ENCODE results near the gene TEKT3. TPM values are rescaled to one million over a fixed set of nuclear protein-coding genes. Genes with fewer than 3 reads are reported as not detected.

Gene TEKT3
- total RNA-seq, 1 donor from 2014 or later: not detected

DNA sequence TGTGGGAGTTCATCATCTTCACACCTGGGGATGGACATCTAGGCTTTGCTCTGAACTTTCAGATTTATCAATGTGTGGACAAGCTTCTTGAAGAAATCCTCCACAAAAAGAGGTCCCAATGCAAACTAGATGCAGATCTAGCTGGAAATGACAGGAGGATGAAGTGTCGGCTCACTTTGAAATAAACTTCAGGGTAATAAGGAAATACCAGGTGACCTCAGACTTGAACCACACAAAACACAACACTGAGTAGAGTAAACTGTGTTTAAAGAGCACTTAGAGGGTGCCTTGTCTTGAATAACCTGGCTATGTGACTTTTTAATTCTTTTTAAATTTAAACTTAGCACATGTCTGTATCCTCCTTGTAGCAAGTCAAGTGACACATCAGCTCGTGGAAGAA is 27.2 kb upstream of the TEKT3 start:
- intact Hi-C loops (cut with micrococcal nuclease): no loop called here
- no peak for DNase-seq (ENCODE audit: low spot score)
- H3K4me3 Mint-ChIP-seq: no peak overlapping the region

GRCh38 chr17:15366026-15366425 is 24.6 kb upstream of the TEKT3 start:
- no peak overlapping the region for H3K27ac Mint-ChIP-seq
- peaks cover 2% of the 10 kb centered on the region for H3K27me3 Mint-ChIP-seq (ENCODE audit: insufficient read depth)
- intact Hi-C loops (cut with micrococcal nuclease): no loop called here

More for the DNA sequence above, 27.2 kb upstream of the TEKT3 start:
- Mint-ChIP-seq H3K27me3 (ENCODE audit: insufficient read depth) (peaks cover 4% of the 10 kb centered on the region), H3K27ac (no peak overlapping the region), H3K4me1 (ENCODE audit: low read depth) (no peaks in the 10 kb centered on the region), H3K9me3 (no peaks in the 10 kb centered on the region), H3K36me3 (ENCODE audit: low read depth) (no peaks in the 10 kb centered on the region)

GRCh38 chr17:15364615-15365014 is 23.2 kb upstream of the TEKT3 start:
- intact Hi-C loops (cut with micrococcal nuclease): no loop called here
- Mint-ChIP-seq H3K9me3 (no peaks in the 10 kb centered on the region), H3K27ac (no peak overlapping the region), H3K4me3 (no peak overlapping the region), H3K36me3 (ENCODE audit: low read depth) (no peaks in the 10 kb centered on the region), H3K4me1 (ENCODE audit: low read depth) (no peaks in the 10 kb centered on the region), H3K27me3 (ENCODE audit: insufficient read depth) (no peaks in the 10 kb centered on the region)
- DNase-seq (ENCODE audit: low spot score): no peak

More at GRCh38 chr17:15366026-15366425, 24.6 kb upstream of the TEKT3 start:
- no peak for DNase-seq (ENCODE audit: low spot score)
- Mint-ChIP-seq H3K36me3 (ENCODE audit: low read depth) (no peaks in the 10 kb centered on the region), H3K9me3 (no peaks in the 10 kb centered on the region), H3K4me1 (ENCODE audit: low read depth) (no peaks in the 10 kb centered on the region), H3K4me3 (no peak overlapping the region)

DNA sequence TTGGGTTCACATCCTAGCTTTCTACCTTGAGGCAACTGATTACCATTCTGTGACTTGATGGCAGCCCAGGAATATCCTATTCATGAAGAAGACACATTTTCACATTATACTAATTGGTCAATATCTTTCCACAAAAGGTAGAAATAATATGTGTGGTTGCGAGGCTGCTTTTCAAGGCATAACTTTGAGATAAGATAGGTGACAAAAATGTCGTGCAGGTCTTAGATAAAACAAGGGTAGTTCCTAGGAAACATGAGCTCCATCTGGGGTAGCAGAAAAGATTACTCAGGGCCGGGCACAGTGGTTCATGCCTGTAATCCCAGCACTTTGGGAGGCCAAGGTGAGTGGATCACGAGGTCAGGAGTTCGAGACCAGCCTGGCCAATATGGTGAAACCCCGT is 22.3 kb upstream of the TEKT3 start:
- no peaks in the 10 kb centered on the region for H3K4me1 Mint-ChIP-seq (ENCODE audit: low read depth)
- no peak overlapping the region for H3K27ac Mint-ChIP-seq
- intact Hi-C loops (cut with micrococcal nuclease): no loop called here
- H3K9me3 Mint-ChIP-seq: no peaks in the 10 kb centered on the region
- no peaks in the 10 kb centered on the region for H3K27me3 Mint-ChIP-seq (ENCODE audit: insufficient read depth)
- no peak overlapping the region for H3K4me3 Mint-ChIP-seq
- DNase-seq (ENCODE audit: low spot score): no peak
- H3K36me3 Mint-ChIP-seq (ENCODE audit: low read depth): no peaks in the 10 kb centered on the region

DNA sequence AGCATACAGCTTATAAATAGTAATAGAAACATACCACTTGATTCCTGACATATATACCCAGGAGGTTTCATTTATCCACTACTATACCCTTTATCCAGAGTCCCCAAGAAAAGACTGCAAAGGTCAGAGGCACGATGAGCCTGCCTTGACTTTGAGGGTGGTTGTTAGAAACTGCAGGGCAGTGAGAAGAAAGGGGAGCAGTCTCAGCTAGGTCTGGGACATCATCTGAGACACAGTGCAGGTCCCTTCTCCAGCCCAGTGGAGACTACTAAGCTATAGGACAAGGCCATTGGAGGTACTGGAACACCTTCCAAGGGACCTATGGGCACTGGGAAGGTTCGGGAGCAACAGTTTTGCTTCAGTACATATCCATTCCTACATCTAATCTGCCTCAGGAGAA is 20.2 kb upstream of the TEKT3 start:
- Mint-ChIP-seq H3K9me3 (no peaks in the 10 kb centered on the region), H3K4me1 (ENCODE audit: low read depth) (no peaks in the 10 kb centered on the region), H3K27ac (no peak overlapping the region), H3K4me3 (no peak overlapping the region), H3K36me3 (ENCODE audit: low read depth) (no peaks in the 10 kb centered on the region), H3K27me3 (ENCODE audit: insufficient read depth) (peaks cover 2% of the 10 kb centered on the region)
- no peak for DNase-seq (ENCODE audit: low spot score)
- intact Hi-C loops (cut with micrococcal nuclease): no loop called here

DNA sequence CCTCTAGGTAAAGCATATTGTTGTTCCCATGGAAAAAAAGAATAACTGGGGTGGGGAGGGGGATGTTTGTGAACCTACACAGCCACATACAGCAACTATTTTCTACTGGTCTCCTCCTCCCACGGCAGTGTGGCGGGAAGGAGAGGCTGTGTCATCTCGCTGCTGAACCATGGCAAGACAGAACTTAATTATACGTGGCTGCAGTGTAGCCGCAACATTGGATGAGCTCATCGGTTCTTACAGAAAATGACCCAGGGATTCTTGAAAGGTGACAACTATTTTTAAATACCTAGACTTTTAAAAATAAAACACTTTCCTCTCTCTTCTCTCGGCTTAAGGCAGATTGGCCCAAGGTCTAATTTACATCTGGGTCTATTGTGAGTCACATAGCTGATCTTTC is 19.8 kb upstream of the TEKT3 start:
- no peak for DNase-seq (ENCODE audit: low spot score)
- Mint-ChIP-seq H3K36me3 (ENCODE audit: low read depth) (no peaks in the 10 kb centered on the region), H3K9me3 (no peaks in the 10 kb centered on the region), H3K27me3 (ENCODE audit: insufficient read depth) (peaks cover 2% of the 10 kb centered on the region), H3K4me3 (no peak overlapping the region), H3K27ac (no peak overlapping the region), H3K4me1 (ENCODE audit: low read depth) (no peaks in the 10 kb centered on the region)
- intact Hi-C loops (cut with micrococcal nuclease): no loop called here

DNA sequence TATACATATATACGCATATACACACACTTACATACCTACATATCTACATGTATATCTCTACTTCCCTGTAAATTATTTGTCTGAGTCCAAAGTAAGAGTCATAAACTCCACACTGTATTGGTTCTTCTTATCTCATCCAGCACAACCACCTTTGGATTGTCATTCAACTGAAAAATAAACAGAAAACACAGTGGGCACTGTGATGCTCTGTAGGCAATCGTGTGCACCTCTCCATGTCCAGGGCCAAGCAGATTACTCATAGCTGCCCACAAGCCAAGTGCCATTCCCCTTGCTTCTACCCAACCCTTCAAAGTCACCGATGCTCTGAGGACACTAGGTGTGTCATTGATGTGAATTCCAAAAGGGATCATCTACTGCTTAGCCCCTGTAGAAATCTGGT is 12.9 kb upstream of the TEKT3 start:
- intact Hi-C loops (cut with micrococcal nuclease): no loop called here
- Mint-ChIP-seq H3K36me3 (ENCODE audit: low read depth) (no peaks in the 10 kb centered on the region), H3K4me3 (no peak overlapping the region), H3K27me3 (ENCODE audit: insufficient read depth) (peaks cover 2% of the 10 kb centered on the region), H3K9me3 (no peaks in the 10 kb centered on the region), H3K4me1 (ENCODE audit: low read depth) (no peaks in the 10 kb centered on the region), H3K27ac (no peak overlapping the region)
- no peak for DNase-seq (ENCODE audit: low spot score)

GRCh38 chr17:15351925-15352324 is 10.5 kb upstream of the TEKT3 start:
- Mint-ChIP-seq H3K4me3 (no peak overlapping the region), H3K4me1 (ENCODE audit: low read depth) (no peaks in the 10 kb centered on the region), H3K9me3 (no peaks in the 10 kb centered on the region), H3K27ac (no peak overlapping the region), H3K27me3 (ENCODE audit: insufficient read depth) (peaks cover 2% of the 10 kb centered on the region), H3K36me3 (ENCODE audit: low read depth) (no peaks in the 10 kb centered on the region)
- intact Hi-C loops (cut with micrococcal nuclease): no loop called here
- no peak for DNase-seq (ENCODE audit: low spot score)

DNA sequence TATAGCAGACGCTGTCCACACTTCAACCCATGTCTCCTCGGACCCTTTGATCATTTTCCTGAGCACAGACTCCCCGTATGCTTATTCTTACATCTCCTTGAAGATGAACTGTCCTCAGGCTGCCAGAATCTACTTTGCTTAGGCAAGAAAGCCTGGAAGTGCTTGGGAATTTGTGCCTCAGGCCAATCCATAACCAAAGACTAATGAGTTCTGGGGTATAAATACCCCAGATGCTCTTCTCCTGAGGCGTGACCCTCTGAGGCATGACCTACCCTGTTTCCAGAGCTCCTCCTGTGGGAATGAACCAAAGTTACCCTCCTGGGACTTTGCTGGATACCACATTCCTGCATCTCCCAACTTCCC is 10.1 kb upstream of the TEKT3 start:
- no peaks in the 10 kb centered on the region for H3K27me3 Mint-ChIP-seq (ENCODE audit: insufficient read depth)

DNA sequence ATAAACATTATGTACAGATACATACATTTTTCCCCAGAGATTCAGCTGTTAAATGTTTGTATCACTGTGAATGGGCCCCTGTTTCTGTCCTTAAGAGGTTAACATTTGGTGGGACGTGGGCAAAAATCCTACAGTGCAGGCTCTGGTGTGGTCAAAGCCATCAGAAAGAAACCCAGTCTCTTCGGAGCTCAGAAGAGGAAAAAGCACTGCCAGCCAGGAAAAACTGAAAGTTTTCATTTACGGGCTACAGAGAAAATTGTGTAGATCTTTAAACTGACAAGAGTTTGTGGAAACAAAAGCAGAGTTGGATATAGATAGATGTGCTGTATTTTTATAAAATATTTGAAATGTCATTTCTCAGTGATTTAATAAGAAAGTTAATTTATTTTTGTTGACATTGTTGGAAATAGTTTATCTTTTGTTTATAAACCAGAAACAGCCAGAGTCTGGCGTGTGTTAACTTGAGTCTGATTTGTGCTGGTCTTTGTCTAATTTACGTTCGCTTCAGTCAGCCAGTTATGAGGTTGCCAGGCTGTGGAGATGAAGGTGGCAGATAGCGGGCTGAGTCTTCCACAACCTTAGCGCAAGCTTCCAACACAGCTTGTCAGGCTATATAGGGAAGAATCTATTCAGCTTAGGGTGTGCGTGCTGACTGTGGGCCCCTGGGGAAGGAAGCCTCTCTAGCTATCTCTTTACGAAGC is 9.5 kb upstream of the TEKT3 start:
- DNase-seq (ENCODE audit: low spot score): no peak
- no peaks in the 10 kb centered on the region for H3K27me3 Mint-ChIP-seq (ENCODE audit: insufficient read depth)
- no peaks in the 10 kb centered on the region for H3K9me3 Mint-ChIP-seq
- H3K36me3 Mint-ChIP-seq (ENCODE audit: low read depth): no peaks in the 10 kb centered on the region
- no peaks in the 10 kb centered on the region for H3K4me1 Mint-ChIP-seq (ENCODE audit: low read depth)
- no peak overlapping the region for H3K4me3 Mint-ChIP-seq
- intact Hi-C loops (cut with micrococcal nuclease): no loop called here
- no peak overlapping the region for H3K27ac Mint-ChIP-seq

More for the DNA sequence above, 10.1 kb upstream of the TEKT3 start:
- intact Hi-C loops (cut with micrococcal nuclease): no loop called here
- Mint-ChIP-seq H3K4me1 (ENCODE audit: low read depth) (no peaks in the 10 kb centered on the region), H3K27ac (no peak overlapping the region), H3K36me3 (ENCODE audit: low read depth) (no peaks in the 10 kb centered on the region), H3K4me3 (no peak overlapping the region), H3K9me3 (no peaks in the 10 kb centered on the region)
- DNase-seq (ENCODE audit: low spot score): no peak

GRCh38 chr17:15349119-15349518 is 7.7 kb upstream of the TEKT3 start:
- H3K9me3 Mint-ChIP-seq: no peaks in the 10 kb centered on the region
- H3K4me1 Mint-ChIP-seq (ENCODE audit: low read depth): no peaks in the 10 kb centered on the region
- no peak for DNase-seq (ENCODE audit: low spot score)
- H3K27ac Mint-ChIP-seq: no peak overlapping the region
- H3K27me3 Mint-ChIP-seq (ENCODE audit: insufficient read depth): peaks cover 2% of the 10 kb centered on the region
- intact Hi-C loops (cut with micrococcal nuclease): loop anchor here (10.0 kb wide), 1 partner anchor 64 kb away; no protein-coding TSS in a partner anchor
- H3K4me3 Mint-ChIP-seq: no peak overlapping the region
- no peaks in the 10 kb centered on the region for H3K36me3 Mint-ChIP-seq (ENCODE audit: low read depth)

- Mint-ChIP-seq H3K27ac (no peak overlapping the region), H3K4me1 (ENCODE audit: low read depth) (no peaks in the 10 kb centered on the region), H3K4me3 (no peak overlapping the region), H3K27me3 (ENCODE audit: insufficient read depth) (peaks cover 11% of the 10 kb centered on the region), H3K36me3 (ENCODE audit: low read depth) (no peaks in the 10 kb centered on the region), H3K9me3 (no peaks in the 10 kb centered on the region)
- intact Hi-C loops (cut with micrococcal nuclease): loop anchor here (10.0 kb wide), 1 partner anchor 63 kb away; no protein-coding TSS in a partner anchor
- no peak for DNase-seq (ENCODE audit: low spot score)
Measured at GRCh38 chr17:15348021-15348420, 6.6 kb upstream of the TEKT3 start.

GRCh38 chr17:15346066-15346595 is 4.7 kb upstream of the TEKT3 start:
- no peaks in the 10 kb centered on the region for H3K9me3 Mint-ChIP-seq
- intact Hi-C loops (cut with micrococcal nuclease): loop anchor here (10.0 kb wide), 1 partner anchor 61 kb away; no protein-coding TSS in a partner anchor
- no peak for DNase-seq (ENCODE audit: low spot score)
- peaks cover 23% of the 10 kb centered on the region for H3K27me3 Mint-ChIP-seq (ENCODE audit: insufficient read depth)
- H3K27ac Mint-ChIP-seq: no peak overlapping the region
- H3K4me1 Mint-ChIP-seq (ENCODE audit: low read depth): peaks cover under 1% of the 10 kb centered on the region
- no peaks in the 10 kb centered on the region for H3K36me3 Mint-ChIP-seq (ENCODE audit: low read depth)
- no peak overlapping the region for H3K4me3 Mint-ChIP-seq
